Measurements from ENCODE around the gene NCBP2L.

DNA sequence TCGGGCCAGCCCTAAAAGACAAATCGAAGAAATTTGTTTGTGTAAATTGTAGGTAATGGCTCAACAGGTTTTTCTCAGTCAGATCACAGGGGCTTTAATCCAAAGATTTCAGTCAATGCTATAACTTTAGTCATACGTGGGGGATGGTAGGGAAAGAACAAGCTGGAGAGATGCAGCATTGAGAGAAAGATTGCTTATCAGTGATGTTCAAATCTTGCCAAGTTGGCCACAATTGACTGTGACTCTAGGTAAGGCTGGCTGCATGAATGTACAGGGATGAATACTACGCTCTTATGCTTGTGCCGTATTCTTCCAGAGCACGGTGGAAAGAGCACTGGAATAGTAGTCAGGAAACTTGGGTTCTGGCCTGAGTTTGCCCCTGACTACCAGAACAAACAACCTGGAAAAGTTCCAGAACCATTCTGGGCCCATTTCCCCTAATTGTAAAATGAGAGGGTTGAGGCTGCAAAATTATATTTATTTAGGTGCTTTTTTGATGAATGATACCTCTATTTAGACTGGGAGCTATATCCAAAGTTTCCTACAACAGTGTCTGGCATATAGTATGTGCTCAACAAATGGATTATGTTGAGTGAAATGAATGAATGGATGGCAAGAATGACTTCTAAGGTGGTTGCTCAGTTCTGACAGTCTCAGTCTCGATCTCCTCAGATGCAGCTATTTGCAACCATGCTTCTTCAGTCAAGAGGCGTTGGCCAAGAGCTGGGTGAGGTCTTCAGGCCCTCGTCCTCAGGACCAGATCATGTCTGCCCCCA is 46.4 kb upstream of the NCBP2L start:
- TF ChIP-seq, protein P1, sequence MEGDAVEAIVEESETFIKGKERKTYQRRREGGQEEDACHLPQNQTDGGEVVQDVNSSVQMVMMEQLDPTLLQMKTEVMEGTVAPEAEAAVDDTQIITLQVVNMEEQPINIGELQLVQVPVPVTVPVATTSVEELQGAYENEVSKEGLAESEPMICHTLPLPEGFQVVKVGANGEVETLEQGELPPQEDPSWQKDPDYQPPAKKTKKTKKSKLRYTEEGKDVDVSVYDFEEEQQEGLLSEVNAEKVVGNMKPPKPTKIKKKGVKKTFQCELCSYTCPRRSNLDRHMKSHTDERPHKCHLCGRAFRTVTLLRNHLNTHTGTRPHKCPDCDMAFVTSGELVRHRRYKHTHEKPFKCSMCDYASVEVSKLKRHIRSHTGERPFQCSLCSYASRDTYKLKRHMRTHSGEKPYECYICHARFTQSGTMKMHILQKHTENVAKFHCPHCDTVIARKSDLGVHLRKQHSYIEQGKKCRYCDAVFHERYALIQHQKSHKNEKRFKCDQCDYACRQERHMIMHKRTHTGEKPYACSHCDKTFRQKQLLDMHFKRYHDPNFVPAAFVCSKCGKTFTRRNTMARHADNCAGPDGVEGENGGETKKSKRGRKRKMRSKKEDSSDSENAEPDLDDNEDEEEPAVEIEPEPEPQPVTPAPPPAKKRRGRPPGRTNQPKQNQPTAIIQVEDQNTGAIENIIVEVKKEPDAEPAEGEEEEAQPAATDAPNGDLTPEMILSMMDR (optimal IDR thresholded peaks at IDR 0.05 in 1 of 3, IDR thresholded peaks at IDR 0.05 in 1 of 3, conservative IDR thresholded peaks at IDR 0.05 in 1 of 3; ENCODE audit: extremely low read depth in 1 of 3, insufficient read depth in 2 of 3, low read length in 3 of 3): no peak
- no peak for TF ChIP-seq EZH2 (IDR thresholded peaks at IDR 0.05; ENCODE audit: low read length)

All from keratinocyte (primary cell).